NCI-H146 (cell line): ENCODE results near the gene AQP5.

Experiments
- DNase-seq: peaks from one replicate; lab custom pipeline; 2025; lab: John Stamatoyannopoulos, UW

Gene AQP5

DNA sequence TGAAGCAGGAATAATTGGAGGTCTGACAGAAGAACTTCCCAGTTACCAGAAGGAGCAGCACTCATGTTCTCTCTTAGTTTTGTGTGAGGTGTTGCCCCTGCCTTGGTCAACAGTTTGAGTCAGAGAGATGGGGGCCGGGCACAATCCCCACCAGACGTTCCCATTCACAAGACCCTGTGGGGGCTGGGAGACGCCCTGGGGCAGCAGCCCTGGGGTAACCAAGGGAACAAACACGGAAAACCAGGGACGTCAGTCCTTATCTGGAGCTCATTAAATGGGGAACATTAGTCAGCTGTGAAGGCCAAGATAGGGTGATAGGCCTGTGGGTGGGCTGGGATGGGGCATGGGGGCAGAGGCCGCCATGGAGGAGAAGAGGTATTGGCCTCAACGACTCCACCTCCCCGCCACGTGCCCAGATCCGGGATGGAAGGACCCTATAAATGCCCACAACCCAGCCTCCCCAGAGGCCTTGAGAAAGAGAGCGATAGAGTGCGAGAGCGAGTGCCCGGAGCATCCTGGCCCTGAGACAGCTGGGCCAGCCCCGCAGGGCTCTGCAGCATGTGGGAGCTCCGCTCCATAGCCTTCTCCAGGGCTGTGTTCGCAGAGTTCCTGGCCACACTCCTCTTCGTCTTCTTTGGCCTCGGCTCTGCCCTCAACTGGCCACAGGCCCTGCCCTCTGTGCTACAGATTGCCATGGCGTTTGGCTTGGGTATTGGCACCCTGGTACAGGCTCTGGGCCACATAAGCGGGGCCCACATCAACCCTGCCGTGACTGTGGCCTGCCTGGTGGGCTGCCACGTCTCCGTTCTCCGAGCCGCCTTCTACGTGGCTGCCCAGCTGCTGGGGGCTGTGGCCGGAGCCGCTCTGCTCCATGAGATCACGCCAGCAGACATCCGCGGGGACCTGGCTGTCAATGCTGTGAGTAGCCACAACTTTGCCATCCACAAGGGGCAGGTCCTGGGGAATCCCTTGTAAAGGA, 11.1 kb upstream of the AQP5 start, which contains the start of gene AQP2:
Gene AQP2 (plus strand): TSS at position 465 of the 979 bp plus-strand sequence. CDS start 94 bp downstream, at position 559.
- DNase-seq = peak; percentile 12

DNA sequence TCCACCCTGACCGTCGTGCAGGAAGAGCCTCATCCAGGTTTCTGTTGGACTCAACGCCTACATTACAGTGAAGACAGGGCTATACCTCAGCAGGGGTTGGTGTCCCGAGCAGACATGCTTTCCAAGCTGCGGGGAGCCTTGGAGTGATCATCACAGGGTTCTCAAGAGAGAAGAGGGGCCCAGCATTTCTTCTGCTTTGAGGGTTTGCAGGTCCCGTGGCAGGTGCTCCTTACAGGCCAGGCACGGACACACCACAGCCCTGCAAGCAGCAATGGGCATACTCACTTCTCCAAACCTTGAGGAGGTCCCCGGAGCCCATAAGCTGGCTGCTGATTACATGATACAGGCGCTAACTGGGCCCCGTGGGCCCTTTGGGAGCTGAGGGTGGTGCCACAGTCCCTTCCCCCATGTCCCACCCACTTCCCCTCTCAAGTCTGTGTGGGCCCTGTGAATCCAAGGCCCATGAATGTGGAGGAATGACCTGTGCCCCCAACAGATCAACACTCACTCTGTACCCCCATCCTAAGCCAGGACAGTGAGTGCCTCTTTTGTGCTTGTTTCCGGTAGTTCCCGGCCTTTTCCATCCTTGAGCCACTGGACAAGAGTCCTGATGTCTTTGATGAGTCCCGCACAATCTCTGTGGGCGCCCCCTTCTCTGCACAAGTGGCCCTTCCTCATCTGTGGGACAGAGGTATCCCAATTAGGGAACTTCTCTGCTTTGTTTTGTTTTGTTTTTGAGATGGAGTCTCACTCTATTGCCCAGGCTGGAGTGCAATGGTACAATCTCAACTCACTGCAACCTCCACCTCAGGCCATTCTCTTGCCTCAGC, 10.0 kb upstream of the AQP5 start:
- no peak for DNase-seq

DNA sequence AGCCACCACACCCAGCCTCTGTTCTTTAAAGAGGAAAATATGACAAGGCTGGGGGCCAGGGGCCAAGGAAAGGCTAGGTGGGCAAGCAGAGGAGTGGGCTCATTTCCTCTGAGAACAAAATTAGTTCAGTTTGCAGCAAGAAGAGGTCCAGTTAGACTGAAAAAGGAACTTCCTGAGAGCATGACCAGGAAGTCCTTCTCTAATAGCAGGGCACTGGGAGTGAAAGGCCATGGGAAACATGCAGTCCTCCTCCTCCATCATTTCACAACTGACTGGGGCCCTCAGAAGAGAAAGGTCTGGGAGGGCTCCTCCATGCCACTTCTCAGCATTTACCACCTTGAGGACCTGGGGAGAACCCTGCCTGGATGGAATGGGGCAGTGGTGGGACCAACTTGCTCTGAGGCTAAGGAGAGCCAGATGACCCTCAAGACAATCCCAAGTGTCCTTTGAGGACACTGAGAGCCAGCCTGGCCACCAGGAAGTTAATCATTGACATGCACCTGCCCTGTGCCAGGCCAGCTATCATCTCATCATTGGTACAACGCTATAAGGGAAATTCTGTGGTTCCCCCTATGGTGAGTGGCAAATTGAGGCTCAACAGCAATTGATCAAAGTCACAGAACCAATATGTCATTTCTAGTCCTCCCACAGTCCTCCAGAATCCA, 9.1 kb upstream of the AQP5 start:
- DNase-seq = no peak

DNA sequence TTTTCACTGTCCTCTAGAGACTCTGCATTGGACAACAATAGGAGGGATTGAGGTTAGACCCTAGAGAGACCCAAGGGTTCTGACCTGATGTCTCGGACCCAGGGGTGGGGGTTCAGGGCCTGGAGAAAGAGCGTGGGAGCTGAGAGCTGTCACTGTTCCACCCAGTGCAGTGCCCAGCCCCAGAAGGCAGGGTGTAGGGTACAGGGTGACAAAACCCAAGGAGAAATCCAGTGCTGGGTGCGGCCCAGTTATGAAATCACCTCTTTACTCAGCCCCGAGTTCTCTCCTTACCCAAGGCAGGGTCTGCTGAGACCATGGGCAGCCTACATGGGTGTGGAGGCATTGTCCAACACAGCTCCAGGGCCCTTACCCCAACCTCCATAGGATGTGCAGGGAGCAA, 8.5 kb upstream of the AQP5 start:
- DNase-seq = no peak

DNA sequence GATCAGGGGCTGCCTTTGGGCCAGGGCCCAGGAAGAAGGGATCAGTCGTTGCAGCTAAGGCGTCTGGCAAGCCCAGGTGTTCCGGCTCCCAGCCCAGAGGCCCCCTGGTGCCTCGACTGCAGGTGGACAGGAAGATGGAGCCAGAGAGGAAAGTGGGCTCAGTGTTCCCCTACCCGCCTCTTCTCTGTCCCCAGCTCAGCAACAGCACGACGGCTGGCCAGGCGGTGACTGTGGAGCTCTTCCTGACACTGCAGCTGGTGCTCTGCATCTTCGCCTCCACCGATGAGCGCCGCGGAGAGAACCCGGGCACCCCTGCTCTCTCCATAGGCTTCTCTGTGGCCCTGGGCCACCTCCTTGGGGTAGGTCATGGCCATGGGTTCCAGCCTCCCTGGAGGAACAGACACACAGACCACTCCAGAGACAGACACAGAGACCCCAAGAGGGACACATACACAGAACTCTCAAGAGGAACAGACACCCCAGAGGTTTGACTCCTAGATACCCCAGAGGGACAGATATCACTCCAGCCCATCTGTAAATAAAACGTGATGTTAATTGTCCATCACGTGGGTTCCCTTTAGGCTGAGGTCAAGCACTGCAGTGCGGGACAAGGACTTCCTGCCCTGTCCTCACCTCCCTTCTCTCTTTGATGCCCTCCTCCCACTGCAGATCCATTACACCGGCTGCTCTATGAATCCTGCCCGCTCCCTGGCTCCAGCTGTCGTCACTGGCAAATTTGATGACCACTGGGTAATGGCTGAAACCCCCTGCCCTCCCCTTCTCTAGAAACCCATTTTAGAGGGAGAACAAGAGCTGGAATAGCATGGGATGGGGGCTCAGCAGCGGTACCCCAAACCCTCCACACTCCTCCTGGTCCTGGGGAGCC, 7.5 kb upstream of the AQP5 start:
- no peak for DNase-seq

DNA sequence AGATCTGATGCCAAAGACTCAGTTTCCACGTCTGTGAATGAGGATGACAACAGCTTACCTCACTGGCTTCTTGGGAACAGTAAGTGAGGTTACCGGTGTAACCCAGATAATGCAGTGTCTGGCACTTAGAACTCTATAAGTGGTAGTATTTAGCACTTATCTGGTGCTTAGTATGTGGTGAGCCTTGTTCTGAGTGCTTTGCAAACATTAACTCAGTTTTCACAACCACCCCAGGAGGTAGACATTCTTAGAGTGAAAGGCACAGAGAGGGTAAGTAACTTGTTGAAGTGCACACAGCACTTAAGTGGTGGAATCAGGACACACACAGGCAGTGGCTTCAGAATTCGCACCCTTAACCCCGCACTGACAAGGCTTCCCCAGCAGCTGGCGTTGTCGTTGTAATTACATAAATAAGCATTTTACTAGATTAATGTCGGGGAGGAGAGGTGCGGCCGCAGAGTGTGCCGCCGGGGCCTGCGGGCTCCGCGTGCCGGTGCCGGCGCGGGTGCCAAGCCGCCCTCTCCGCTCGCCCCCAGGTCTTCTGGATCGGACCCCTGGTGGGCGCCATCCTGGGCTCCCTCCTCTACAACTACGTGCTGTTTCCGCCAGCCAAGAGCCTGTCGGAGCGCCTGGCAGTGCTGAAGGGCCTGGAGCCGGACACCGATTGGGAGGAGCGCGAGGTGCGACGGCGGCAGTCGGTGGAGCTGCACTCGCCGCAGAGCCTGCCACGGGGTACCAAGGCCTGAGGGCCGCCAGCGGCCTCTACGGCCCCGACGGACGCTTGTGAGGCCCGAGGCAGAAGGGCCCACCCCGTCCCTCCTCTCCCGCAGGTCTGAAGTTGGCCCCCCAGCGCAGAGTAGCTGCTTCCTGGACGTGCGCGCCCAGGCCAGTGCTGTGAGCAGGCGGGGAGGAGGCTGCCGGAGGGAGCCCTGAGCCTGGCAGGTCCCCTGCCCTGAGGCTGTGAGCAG, 6.5 kb upstream of the AQP5 start:
- no peak for DNase-seq

DNA sequence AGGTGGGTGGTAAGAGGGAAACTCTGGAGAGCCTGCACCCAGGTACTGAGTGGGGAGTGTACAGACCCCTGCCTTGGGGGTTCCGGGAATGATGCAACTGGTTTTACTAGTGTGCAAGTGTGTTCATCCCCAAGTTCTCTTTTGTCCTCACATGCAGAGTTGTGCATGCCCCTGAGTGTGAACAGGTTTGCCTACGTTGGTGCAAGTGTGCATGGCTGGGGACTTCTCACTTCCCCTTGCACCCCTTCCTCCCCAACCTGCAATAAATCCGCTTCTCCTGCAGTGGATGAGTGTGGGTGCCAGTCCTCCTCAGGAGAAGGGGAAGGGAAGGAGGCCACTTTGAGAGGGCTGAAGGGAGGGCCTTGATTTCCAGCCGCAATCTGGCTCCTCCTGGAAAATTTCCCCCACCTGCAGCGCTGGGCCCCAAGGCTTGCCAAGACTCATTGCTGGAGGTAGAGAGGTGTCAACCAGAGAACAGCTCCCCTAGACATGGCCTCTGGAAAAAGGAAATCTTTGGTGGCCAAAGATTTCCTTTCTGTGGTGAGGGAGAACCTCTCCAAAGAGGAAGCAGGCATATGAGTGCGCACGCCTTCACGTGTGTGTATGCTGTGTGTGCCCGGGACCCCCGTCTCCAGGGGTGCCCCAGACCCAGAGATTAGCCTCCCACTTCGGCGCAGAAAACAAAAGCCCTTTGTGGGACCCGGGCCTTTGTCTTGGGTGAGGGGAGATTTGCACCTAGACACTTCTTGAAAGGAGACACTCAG, 5.6 kb upstream of the AQP5 start:
- no peak for DNase-seq

DNA sequence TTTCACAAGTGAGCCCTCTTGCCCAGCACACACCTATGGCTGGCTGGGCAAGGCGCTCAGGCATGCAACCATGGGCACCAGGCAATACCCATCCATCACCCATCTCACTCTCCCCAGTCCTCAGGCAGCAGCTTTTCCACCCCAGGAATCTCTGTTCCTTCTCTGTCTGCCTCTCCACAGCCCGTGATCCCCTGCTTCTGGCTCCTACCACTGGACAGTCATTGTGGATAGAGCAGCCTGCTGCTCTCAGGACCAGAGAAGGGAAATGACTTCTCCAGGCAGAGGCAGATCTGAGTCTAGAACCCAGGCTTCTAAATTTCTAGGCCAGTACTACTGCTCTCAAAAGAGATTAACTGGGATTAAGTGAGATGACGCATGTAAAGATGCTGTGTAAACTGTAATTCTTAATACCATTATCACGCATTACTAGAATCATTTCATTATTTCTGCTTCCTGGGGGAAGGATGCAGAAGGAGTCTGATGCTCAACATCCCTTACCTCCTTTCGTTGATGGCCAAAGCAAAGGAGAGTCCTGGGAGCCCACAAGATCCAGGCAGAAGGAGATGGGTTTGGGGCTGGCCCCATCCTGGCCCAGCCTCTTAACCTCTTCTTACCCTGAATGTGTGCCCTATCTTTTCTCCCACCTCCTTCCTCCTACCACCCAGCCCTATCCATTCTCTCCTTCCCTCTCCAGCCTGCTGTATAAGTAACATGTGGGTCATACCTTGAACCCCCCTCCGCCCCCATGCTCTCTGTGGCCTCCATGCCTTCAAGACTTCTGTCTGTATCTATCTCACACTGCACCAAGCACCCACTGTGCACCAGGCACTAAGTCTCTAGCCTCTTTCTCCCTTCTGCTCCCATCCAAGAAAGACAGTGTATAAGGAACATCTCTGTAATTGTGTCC, 4.8 kb upstream of the AQP5 start:
- DNase-seq = no peak

DNA sequence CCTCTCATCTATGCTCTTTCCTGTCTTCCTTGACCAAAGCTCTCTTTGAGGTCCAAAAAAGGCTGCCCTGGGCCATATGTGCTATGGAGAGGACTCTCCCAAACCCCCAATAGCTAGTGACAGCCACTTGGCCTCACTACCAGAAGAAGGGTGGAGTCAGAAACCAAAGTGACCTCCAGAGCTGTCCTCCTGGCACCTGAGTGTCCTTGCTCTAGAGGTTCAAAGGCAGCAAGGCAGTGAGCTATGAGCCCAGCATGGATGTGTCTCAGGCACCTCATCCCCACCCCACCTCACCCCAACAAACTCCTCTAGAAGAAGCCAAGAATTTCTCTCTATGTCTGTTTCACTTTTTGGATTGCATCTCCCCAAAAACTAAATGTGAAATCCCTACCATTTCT, 4.1 kb upstream of the AQP5 start:
- DNase-seq = no peak

DNA sequence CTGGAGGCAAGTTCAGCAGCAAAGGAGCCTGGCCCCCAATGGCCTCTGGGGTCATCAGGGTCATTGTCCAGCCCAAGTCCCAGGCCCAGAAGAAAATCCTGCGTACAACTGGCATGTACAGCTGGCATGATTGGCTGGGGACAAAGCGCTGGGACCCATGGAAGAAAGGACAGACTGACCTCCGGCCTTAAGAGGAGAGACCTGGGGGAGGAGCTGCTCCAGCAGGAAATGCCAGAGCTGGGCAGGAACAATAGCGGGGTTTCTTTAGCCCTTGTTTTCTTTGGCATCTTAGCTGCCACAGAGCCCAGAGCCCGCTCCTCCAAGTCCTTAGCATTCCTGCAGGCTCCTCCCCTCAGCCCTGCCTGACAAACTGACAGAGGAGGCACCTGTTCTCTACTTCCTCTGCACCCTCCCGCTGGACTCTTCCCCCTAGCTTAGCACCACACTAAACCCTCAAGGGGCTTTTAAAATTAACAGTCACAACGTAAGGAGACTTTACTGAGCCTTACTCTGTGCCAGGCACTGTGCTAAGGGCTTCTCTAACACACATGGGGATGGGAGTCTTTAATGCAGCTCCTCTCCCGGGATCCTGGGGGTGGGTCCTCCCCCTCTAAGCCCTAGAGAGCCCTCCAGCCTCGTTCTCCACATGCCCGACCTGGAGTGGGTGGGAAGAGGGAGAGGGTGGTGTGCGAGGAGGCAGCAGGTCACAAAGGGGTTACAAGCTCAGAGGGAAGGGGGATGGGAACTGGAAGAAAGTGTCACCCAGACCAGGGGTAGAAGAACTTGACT, 1.8 kb upstream of the AQP5 start:
- DNase-seq = no peak

DNA sequence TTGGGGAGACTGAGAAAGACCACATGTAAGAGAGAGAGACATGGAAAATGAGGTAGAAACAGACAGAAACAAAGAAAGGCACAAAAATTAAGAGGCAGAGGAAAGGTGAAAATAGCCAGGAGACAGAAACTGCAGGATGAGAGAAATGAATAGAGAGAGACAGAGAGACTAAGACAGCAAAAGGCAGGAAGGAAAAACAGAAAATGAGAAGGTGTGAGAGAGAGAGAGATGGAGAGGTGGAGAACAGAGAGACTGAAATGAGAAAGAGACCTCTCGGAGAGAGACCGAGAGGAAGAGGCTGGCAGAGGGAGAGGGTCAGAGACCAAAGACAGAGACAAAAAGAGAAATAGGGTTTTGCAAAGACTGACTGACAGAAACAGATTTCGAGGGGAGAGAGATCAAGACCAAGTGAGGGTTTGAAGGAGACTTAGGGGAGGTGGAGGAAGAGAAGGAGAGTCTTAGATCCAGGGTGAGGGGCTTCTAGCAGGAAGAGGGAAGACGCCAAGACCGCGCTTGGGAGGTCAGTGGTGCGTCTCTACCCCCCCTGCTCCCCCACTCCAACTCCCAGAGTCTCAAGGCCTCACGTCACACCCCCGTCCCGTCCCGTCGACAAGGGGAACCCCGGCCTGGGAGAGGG, 1.1 kb upstream of the AQP5 start:
- no peak for DNase-seq

DNA sequence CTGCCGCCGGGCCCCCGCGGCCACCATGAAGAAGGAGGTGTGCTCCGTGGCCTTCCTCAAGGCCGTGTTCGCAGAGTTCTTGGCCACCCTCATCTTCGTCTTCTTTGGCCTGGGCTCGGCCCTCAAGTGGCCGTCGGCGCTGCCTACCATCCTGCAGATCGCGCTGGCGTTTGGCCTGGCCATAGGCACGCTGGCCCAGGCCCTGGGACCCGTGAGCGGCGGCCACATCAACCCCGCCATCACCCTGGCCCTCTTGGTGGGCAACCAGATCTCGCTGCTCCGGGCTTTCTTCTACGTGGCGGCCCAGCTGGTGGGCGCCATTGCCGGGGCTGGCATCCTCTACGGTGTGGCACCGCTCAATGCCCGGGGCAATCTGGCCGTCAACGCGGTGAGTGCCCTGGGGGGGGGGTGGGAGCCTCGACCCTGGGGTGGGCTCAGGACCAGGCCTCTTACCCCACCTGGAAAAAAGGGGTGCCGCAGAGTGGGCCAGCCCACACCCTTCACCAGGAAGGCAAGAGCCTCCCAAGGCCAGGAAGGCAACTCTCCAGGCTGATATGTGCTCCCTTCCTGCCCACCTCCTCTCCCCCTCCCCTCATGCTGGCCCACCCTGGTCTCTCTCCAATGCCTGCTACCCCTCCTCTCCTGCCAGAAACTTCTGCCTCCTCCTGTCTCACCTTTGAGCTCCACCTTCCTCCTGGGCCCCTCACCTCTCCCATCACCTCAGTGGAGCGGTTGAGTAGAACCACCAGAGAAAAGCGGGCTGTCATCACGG, 507 bp downstream of the AQP5 start:
- DNase-seq = no peak

DNA sequence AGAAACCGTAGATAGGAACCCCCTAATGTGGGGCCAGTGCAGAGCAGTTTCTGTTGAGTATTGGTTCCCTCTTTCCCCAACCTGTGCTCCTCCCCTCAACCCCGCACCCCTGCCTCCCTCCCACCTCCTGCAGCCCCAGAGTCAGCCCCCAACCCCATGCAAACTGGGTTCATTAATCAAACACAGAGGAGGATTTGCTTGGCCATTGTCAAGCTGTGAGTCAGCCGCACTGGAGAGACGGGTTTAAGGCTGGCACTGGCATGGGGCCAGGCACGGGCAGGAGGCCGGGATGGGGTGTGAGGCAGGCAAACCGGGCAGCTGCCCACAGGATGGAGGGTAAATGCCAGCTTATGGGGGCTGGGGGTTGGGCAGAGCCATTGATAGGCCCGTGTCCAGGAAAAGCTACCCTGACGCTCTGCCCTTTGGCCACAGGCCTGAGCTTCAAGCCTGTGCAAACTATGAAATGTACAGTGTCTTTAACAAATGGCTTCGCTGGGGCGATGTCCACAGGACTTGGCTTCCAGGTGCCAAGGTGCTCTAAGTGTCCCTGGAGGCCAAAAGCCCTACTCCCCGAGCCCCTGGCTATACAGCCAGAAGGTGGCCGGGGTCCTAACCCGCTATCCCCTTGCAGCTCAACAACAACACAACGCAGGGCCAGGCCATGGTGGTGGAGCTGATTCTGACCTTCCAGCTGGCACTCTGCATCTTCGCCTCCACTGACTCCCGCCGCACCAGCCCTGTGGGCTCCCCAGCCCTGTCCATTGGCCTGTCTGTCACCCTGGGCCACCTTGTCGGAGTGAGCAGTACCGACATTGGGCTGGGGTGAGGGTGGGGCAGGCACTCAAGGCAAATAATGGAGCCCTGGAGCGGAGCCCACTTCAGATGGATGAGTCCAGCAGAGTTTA, 1.4 kb downstream of the AQP5 start:
- peak; percentile 29 for DNase-seq

DNA sequence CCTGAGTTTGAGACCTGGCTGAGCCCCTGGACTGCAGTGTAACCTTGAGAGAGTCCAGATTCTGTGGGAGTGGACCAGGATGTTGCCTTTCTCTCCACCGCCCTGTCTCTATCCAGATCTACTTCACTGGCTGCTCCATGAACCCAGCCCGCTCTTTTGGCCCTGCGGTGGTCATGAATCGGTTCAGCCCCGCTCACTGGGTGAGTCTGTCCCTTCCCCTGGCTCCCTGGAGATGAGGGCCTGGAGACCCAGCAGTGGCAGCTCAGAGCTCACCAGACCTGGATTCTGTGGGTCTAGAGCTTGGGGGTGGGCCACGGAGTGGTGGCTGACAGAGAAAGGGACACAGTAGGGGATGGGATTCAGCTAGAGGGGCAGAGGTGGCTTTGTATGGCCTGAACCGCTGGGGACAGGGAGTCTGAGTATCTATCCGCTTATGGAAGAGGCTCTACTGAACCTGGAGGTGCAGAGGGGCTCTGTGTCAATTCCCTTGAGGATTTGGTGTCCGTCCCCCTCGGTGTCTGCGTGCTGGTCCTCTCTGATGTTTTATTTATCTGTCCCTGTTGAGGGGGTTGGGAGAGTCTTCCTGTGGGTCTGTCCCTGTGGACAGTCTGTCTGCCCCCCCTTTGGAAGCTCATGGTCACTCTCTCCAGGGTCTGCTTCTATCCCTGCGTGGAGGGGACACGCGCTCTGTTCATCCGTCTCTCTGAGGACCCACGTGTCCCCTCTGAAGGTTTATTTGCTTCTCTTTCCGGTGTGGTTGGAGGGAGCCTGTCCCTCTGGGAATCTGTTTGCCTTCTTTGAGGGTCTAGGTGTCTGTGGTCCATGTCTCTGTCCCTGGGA, 2.5 kb downstream of the AQP5 start:
- no peak for DNase-seq
